Activated T-cell treated with anti-CD3 and anti-CD28 coated beads, Interleukin-2, amount 50 U/mL, for 24 hours (primary cell): ENCODE measurements around the gene DBI.
"Not testable (repeated sequence)": the region's sequence is repeated elsewhere in the genome, so short reads cannot be mapped to it uniquely, and the experiment has no call there.

Experiments used
- DNase-seq: peaks from one replicate; pipeline ENCODE4 v3.0.0-alpha.2; 2020
- H3K27ac Mint-ChIP-seq: 2 replicates; pipeline ENCODE4 v1.8.0; 2020; ENCODE audit warnings: mild to moderate bottlenecking, mixed read lengths
- H3K27me3 Mint-ChIP-seq: 2 replicates; pipeline ENCODE4 v1.8.0; 2020; ENCODE audit warnings: mixed read lengths
- H3K36me3 Mint-ChIP-seq: 2 replicates; pipeline ENCODE4 v1.8.0; 2020; ENCODE audit warnings: low read depth, mixed read lengths
- H3K4me1 Mint-ChIP-seq: 2 replicates; pipeline ENCODE4 v1.8.0; 2020; ENCODE audit warnings: low read depth, mixed read lengths
- H3K4me3 Mint-ChIP-seq: 2 replicates; pipeline ENCODE4 v1.8.0; 2020; ENCODE audit warnings: mild to moderate bottlenecking, moderate library complexity, mixed read lengths
- H3K9me3 Mint-ChIP-seq: 2 replicates; pipeline ENCODE4 v1.8.0; 2020; ENCODE audit warnings: mixed read lengths

Gene DBI

GRCh38 chr2:119349289-119349688, 17.5 kb upstream of the DBI start:
- no peaks in the 10 kb centered on the region for H3K27me3 Mint-ChIP-seq
- H3K36me3 Mint-ChIP-seq: no peaks in the 10 kb centered on the region
- no peaks in the 10 kb centered on the region for H3K4me1 Mint-ChIP-seq
- no peak overlapping the region for H3K27ac Mint-ChIP-seq
- no peaks in the 10 kb centered on the region for H3K9me3 Mint-ChIP-seq
- no peak for DNase-seq
- no peak overlapping the region for H3K4me3 Mint-ChIP-seq

- no peak overlapping the region for H3K4me3 Mint-ChIP-seq
- DNase-seq: no peak
- H3K9me3 Mint-ChIP-seq: no peaks in the 10 kb centered on the region
- H3K27ac Mint-ChIP-seq: no peak overlapping the region
- no peaks in the 10 kb centered on the region for H3K36me3 Mint-ChIP-seq
- H3K4me1 Mint-ChIP-seq: no peaks in the 10 kb centered on the region
- H3K27me3 Mint-ChIP-seq: no peaks in the 10 kb centered on the region
Observed at GRCh38 chr2:119350311-119350998, 16.3 kb upstream of the DBI start.

- Mint-ChIP-seq H3K9me3 (no peaks in the 10 kb centered on the region), H3K4me3 (no peak overlapping the region), H3K27ac (no peak overlapping the region), H3K27me3 (no peaks in the 10 kb centered on the region), H3K36me3 (no peaks in the 10 kb centered on the region), H3K4me1 (peaks cover 4% of the 10 kb centered on the region)
- no peak for DNase-seq
Observed at GRCh38 chr2:119352357-119352756, 14.4 kb upstream of the DBI start.

- H3K27ac Mint-ChIP-seq: no peak overlapping the region
- no peaks in the 10 kb centered on the region for H3K36me3 Mint-ChIP-seq
- no peaks in the 10 kb centered on the region for H3K9me3 Mint-ChIP-seq
- no peaks in the 10 kb centered on the region for H3K27me3 Mint-ChIP-seq
- DNase-seq: no peak
- H3K4me1 Mint-ChIP-seq: peaks cover 4% of the 10 kb centered on the region
- H3K4me3 Mint-ChIP-seq: no peak overlapping the region
Observed at GRCh38 chr2:119354860-119355259, 11.9 kb upstream of the DBI start.

GRCh38 chr2:119359774-119360173, 7.0 kb upstream of the DBI start:
- peaks cover 24% of the 10 kb centered on the region for H3K4me1 Mint-ChIP-seq
- no peaks in the 10 kb centered on the region for H3K9me3 Mint-ChIP-seq
- no peaks in the 10 kb centered on the region for H3K36me3 Mint-ChIP-seq
- no peaks in the 10 kb centered on the region for H3K27me3 Mint-ChIP-seq
- H3K27ac Mint-ChIP-seq: no peak overlapping the region
- DNase-seq: no peak
- no peak overlapping the region for H3K4me3 Mint-ChIP-seq

- Mint-ChIP-seq H3K27ac (no peak overlapping the region), H3K36me3 (peaks cover 2% of the 10 kb centered on the region), H3K9me3 (no peaks in the 10 kb centered on the region), H3K4me1 (peaks cover 31% of the 10 kb centered on the region), H3K27me3 (no peaks in the 10 kb centered on the region), H3K4me3 (no peak overlapping the region)
- no peak for DNase-seq
Observed at GRCh38 chr2:119360423-119360966, 6.3 kb upstream of the DBI start.

GRCh38 chr2:119364798-119365197, 2.0 kb upstream of the DBI start:
- DNase-seq: no peak
- Mint-ChIP-seq H3K9me3 (no peaks in the 10 kb centered on the region), H3K4me3 (peak overlapping the region; percentile 100), H3K27ac (peak overlapping the region; percentile 99), H3K36me3 (peaks cover 44% of the 10 kb centered on the region), H3K27me3 (no peaks in the 10 kb centered on the region), H3K4me1 (peaks cover 47% of the 10 kb centered on the region)

- H3K9me3 Mint-ChIP-seq: no peaks in the 10 kb centered on the region
- DNase-seq: no peak
- no peaks in the 10 kb centered on the region for H3K27me3 Mint-ChIP-seq
- peak overlapping the region; percentile 100 for H3K4me3 Mint-ChIP-seq
- H3K36me3 Mint-ChIP-seq: peaks cover 49% of the 10 kb centered on the region
- peak overlapping the region; percentile 99 for H3K27ac Mint-ChIP-seq
- H3K4me1 Mint-ChIP-seq: peaks cover 50% of the 10 kb centered on the region
Observed at GRCh38 chr2:119365436-119365835, 1.3 kb upstream of the DBI start.

- H3K9me3 Mint-ChIP-seq: no peaks in the 10 kb centered on the region
- peak overlapping the region; percentile 100 for H3K4me3 Mint-ChIP-seq
- H3K27ac Mint-ChIP-seq: peak overlapping the region; percentile 99
- H3K36me3 Mint-ChIP-seq: peaks cover 57% of the 10 kb centered on the region
- H3K4me1 Mint-ChIP-seq: peaks cover 50% of the 10 kb centered on the region
- H3K27me3 Mint-ChIP-seq: no peaks in the 10 kb centered on the region
- DNase-seq: no peak
Observed at GRCh38 chr2:119366161-119366648, 572 bp upstream of the DBI start.

GRCh38 chr2:119367472-119368099, 809 bp downstream of the DBI start:
- Mint-ChIP-seq H3K4me1 (peaks cover 47% of the 10 kb centered on the region), H3K27ac (peak overlapping the region; percentile 99), H3K9me3 (peaks cover 3% of the 10 kb centered on the region), H3K36me3 (peaks cover 71% of the 10 kb centered on the region), H3K4me3 (peak overlapping the region; percentile 100), H3K27me3 (no peaks in the 10 kb centered on the region)
- DNase-seq: peak; percentile 68

- Mint-ChIP-seq H3K4me3 (no peak overlapping the region), H3K27ac (no peak overlapping the region), H3K9me3 (peaks cover 3% of the 10 kb centered on the region), H3K4me1 (peaks cover 30% of the 10 kb centered on the region), H3K36me3 (peaks cover 93% of the 10 kb centered on the region), H3K27me3 (no peaks in the 10 kb centered on the region)
- no peak for DNase-seq
Observed at GRCh38 chr2:119369845-119370244, 3.1 kb downstream of the DBI start.

- Mint-ChIP-seq H3K4me3 (no peak overlapping the region), H3K4me1 (peaks cover 18% of the 10 kb centered on the region), H3K27ac (no peak overlapping the region), H3K36me3 (peaks cover 92% of the 10 kb centered on the region), H3K9me3 (peaks cover 3% of the 10 kb centered on the region), H3K27me3 (no peaks in the 10 kb centered on the region)
- no peak for DNase-seq
Observed at GRCh38 chr2:119371111-119371510, 4.3 kb downstream of the DBI start.

GRCh38 chr2:119372778-119373568, 6.2 kb downstream of the DBI start:
- DNase-seq: no peak
- H3K9me3 Mint-ChIP-seq: peaks cover 3% of the 10 kb centered on the region
- H3K27ac Mint-ChIP-seq: no peak overlapping the region
- H3K4me1 Mint-ChIP-seq: peaks cover 15% of the 10 kb centered on the region
- H3K27me3 Mint-ChIP-seq: no peaks in the 10 kb centered on the region
- peaks cover 75% of the 10 kb centered on the region for H3K36me3 Mint-ChIP-seq
- no peak overlapping the region for H3K4me3 Mint-ChIP-seq

- not testable (repeated sequence) for H3K4me3 Mint-ChIP-seq, H3K27me3 Mint-ChIP-seq, H3K4me1 Mint-ChIP-seq, H3K27ac Mint-ChIP-seq, DNase-seq, H3K9me3 Mint-ChIP-seq
- H3K36me3 Mint-ChIP-seq: peaks cover 63% of the 10 kb centered on the region
Observed at GRCh38 chr2:119373907-119374745, 7.3 kb downstream of the DBI start.
